ENCODE data around the gene ACRV1.

The ACRV1 gene

GRCh38 chr11:125688066-125688465 lies 7.4 kb upstream of the ACRV1 start:
- H3K4me1 ChIP-seq (ENCODE audit: insufficient read depth, low read length), result no peaks in the 10 kb centered on the region
- no peak overlapping the region for H3K4me3 ChIP-seq (ENCODE audit: low read depth in 1 of 2, low read length in 2 of 2)
- no peaks in the 10 kb centered on the region for H3K27me3 ChIP-seq (ENCODE audit: control insufficient read depth in 1 of 2, insufficient read depth in 2 of 2, low read length in 2 of 2)
- H3K27ac ChIP-seq (ENCODE audit: low read depth, low read length), result no peak overlapping the region
- no peak overlapping the region for H3K9ac ChIP-seq (ENCODE audit: low read length)
- no peaks in the 10 kb centered on the region for H3K36me3 ChIP-seq (ENCODE audit: insufficient read depth, low read length)
- no peaks in the 10 kb centered on the region for H3K9me3 ChIP-seq (ENCODE audit: low read length)

GRCh38 chr11:125685228-125685627 lies 4.6 kb upstream of the ACRV1 start:
- Histone ChIP-seq H3K27me3 (ENCODE audit: control insufficient read depth in 1 of 2, insufficient read depth in 2 of 2, low read length in 2 of 2) (no peaks in the 10 kb centered on the region), H3K4me1 (ENCODE audit: insufficient read depth, low read length) (no peaks in the 10 kb centered on the region), H3K9ac (ENCODE audit: low read length) (no peak overlapping the region), H3K4me3 (ENCODE audit: low read depth in 1 of 2, low read length in 2 of 2) (no peak overlapping the region), H3K27ac (ENCODE audit: low read depth, low read length) (no peak overlapping the region), H3K36me3 (ENCODE audit: insufficient read depth, low read length) (no peaks in the 10 kb centered on the region), H3K9me3 (ENCODE audit: low read length) (no peaks in the 10 kb centered on the region)

GRCh38 chr11:125679837-125680236 lies 810 bp downstream of the ACRV1 start:
- Histone ChIP-seq H3K27me3 (ENCODE audit: control insufficient read depth in 1 of 2, insufficient read depth in 2 of 2, low read length in 2 of 2) (no peaks in the 10 kb centered on the region), H3K9me3 (ENCODE audit: low read length) (no peaks in the 10 kb centered on the region), H3K36me3 (ENCODE audit: insufficient read depth, low read length) (no peaks in the 10 kb centered on the region), H3K4me1 (ENCODE audit: insufficient read depth, low read length) (no peaks in the 10 kb centered on the region), H3K9ac (ENCODE audit: low read length) (no peak overlapping the region), H3K27ac (ENCODE audit: low read depth, low read length) (no peak overlapping the region), H3K4me3 (ENCODE audit: low read depth in 1 of 2, low read length in 2 of 2) (no peak overlapping the region)

GRCh38 chr11:125679397-125679796 lies 1.2 kb downstream of the ACRV1 start:
- Histone ChIP-seq H3K27ac (ENCODE audit: low read depth, low read length) (no peak overlapping the region), H3K4me3 (ENCODE audit: low read depth in 1 of 2, low read length in 2 of 2) (no peak overlapping the region), H3K9me3 (ENCODE audit: low read length) (no peaks in the 10 kb centered on the region), H3K4me1 (ENCODE audit: insufficient read depth, low read length) (no peaks in the 10 kb centered on the region), H3K36me3 (ENCODE audit: insufficient read depth, low read length) (no peaks in the 10 kb centered on the region), H3K27me3 (ENCODE audit: control insufficient read depth in 1 of 2, insufficient read depth in 2 of 2, low read length in 2 of 2) (no peaks in the 10 kb centered on the region), H3K9ac (ENCODE audit: low read length) (no peak overlapping the region)

- Histone ChIP-seq H3K36me3 (ENCODE audit: insufficient read depth, low read length) (no peaks in the 10 kb centered on the region), H3K4me1 (ENCODE audit: insufficient read depth, low read length) (no peaks in the 10 kb centered on the region), H3K27ac (ENCODE audit: low read depth, low read length) (no peak overlapping the region), H3K9me3 (ENCODE audit: low read length) (no peaks in the 10 kb centered on the region), H3K9ac (ENCODE audit: low read length) (no peak overlapping the region), H3K27me3 (ENCODE audit: control insufficient read depth in 1 of 2, insufficient read depth in 2 of 2, low read length in 2 of 2) (no peaks in the 10 kb centered on the region), H3K4me3 (ENCODE audit: low read depth in 1 of 2, low read length in 2 of 2) (no peak overlapping the region)
Measured at GRCh38 chr11:125675196-125675595, 5.5 kb downstream of the ACRV1 start.

- H3K4me1 ChIP-seq (ENCODE audit: insufficient read depth, low read length), result no peaks in the 10 kb centered on the region
- no peak overlapping the region for H3K4me3 ChIP-seq (ENCODE audit: low read depth in 1 of 2, low read length in 2 of 2)
- no peak overlapping the region for H3K27ac ChIP-seq (ENCODE audit: low read depth, low read length)
- H3K36me3 ChIP-seq (ENCODE audit: insufficient read depth, low read length), result no peaks in the 10 kb centered on the region
- no peak overlapping the region for H3K9ac ChIP-seq (ENCODE audit: low read length)
- H3K27me3 ChIP-seq (ENCODE audit: control insufficient read depth in 1 of 2, insufficient read depth in 2 of 2, low read length in 2 of 2), result no peaks in the 10 kb centered on the region
- no peaks in the 10 kb centered on the region for H3K9me3 ChIP-seq (ENCODE audit: low read length)
Measured at GRCh38 chr11:125674210-125674609, 6.4 kb downstream of the ACRV1 start.

GRCh38 chr11:125671561-125671960 lies 9.1 kb downstream of the ACRV1 start:
- H3K27me3 ChIP-seq (ENCODE audit: control insufficient read depth in 1 of 2, insufficient read depth in 2 of 2, low read length in 2 of 2), result no peaks in the 10 kb centered on the region
- H3K27ac ChIP-seq (ENCODE audit: low read depth, low read length), result no peak overlapping the region
- H3K9ac ChIP-seq (ENCODE audit: low read length), result no peak overlapping the region
- no peak overlapping the region for H3K4me3 ChIP-seq (ENCODE audit: low read depth in 1 of 2, low read length in 2 of 2)
- H3K36me3 ChIP-seq (ENCODE audit: insufficient read depth, low read length), result no peaks in the 10 kb centered on the region
- H3K4me1 ChIP-seq (ENCODE audit: insufficient read depth, low read length), result no peaks in the 10 kb centered on the region
- H3K9me3 ChIP-seq (ENCODE audit: low read length), result no peaks in the 10 kb centered on the region

- no peaks in the 10 kb centered on the region for H3K4me1 ChIP-seq (ENCODE audit: insufficient read depth, low read length)
- H3K27me3 ChIP-seq (ENCODE audit: control insufficient read depth in 1 of 2, insufficient read depth in 2 of 2, low read length in 2 of 2), result no peaks in the 10 kb centered on the region
- no peaks in the 10 kb centered on the region for H3K36me3 ChIP-seq (ENCODE audit: insufficient read depth, low read length)
- H3K9ac ChIP-seq (ENCODE audit: low read length), result no peak overlapping the region
- H3K4me3 ChIP-seq (ENCODE audit: low read depth in 1 of 2, low read length in 2 of 2), result no peak overlapping the region
- H3K9me3 ChIP-seq (ENCODE audit: low read length), result no peaks in the 10 kb centered on the region
- H3K27ac ChIP-seq (ENCODE audit: low read depth, low read length), result no peak overlapping the region
Measured at GRCh38 chr11:125670172-125670571, 10.5 kb downstream of the ACRV1 start.

GRCh38 chr11:125667151-125667550 lies 13.5 kb downstream of the ACRV1 start:
- no peak overlapping the region for H3K9ac ChIP-seq (ENCODE audit: low read length)
- H3K27ac ChIP-seq (ENCODE audit: low read depth, low read length), result no peak overlapping the region
- H3K27me3 ChIP-seq (ENCODE audit: control insufficient read depth in 1 of 2, insufficient read depth in 2 of 2, low read length in 2 of 2), result no peaks in the 10 kb centered on the region
- no peaks in the 10 kb centered on the region for H3K9me3 ChIP-seq (ENCODE audit: low read length)
- H3K4me1 ChIP-seq (ENCODE audit: insufficient read depth, low read length), result no peaks in the 10 kb centered on the region
- no peaks in the 10 kb centered on the region for H3K36me3 ChIP-seq (ENCODE audit: insufficient read depth, low read length)
- H3K4me3 ChIP-seq (ENCODE audit: low read depth in 1 of 2, low read length in 2 of 2), result no peak overlapping the region

GRCh38 chr11:125663910-125664309 lies 16.7 kb downstream of the ACRV1 start:
- H3K4me1 ChIP-seq (ENCODE audit: insufficient read depth, low read length), result no peaks in the 10 kb centered on the region
- H3K9me3 ChIP-seq (ENCODE audit: low read length), result no peaks in the 10 kb centered on the region
- no peak overlapping the region for H3K9ac ChIP-seq (ENCODE audit: low read length)
- no peak overlapping the region for H3K4me3 ChIP-seq (ENCODE audit: low read depth in 1 of 2, low read length in 2 of 2)
- no peaks in the 10 kb centered on the region for H3K27me3 ChIP-seq (ENCODE audit: control insufficient read depth in 1 of 2, insufficient read depth in 2 of 2, low read length in 2 of 2)
- no peak overlapping the region for H3K27ac ChIP-seq (ENCODE audit: low read depth, low read length)
- H3K36me3 ChIP-seq (ENCODE audit: insufficient read depth, low read length), result no peaks in the 10 kb centered on the region

GRCh38 chr11:125662689-125663088 lies 18.0 kb downstream of the ACRV1 start:
- Histone ChIP-seq H3K9ac (ENCODE audit: low read length) (no peak overlapping the region), H3K27ac (ENCODE audit: low read depth, low read length) (no peak overlapping the region), H3K9me3 (ENCODE audit: low read length) (no peaks in the 10 kb centered on the region), H3K4me3 (ENCODE audit: low read depth in 1 of 2, low read length in 2 of 2) (no peak overlapping the region), H3K27me3 (ENCODE audit: control insufficient read depth in 1 of 2, insufficient read depth in 2 of 2, low read length in 2 of 2) (no peaks in the 10 kb centered on the region), H3K36me3 (ENCODE audit: insufficient read depth, low read length) (no peaks in the 10 kb centered on the region), H3K4me1 (ENCODE audit: insufficient read depth, low read length) (no peaks in the 10 kb centered on the region)

GRCh38 chr11:125649465-125650166 lies 31.0 kb downstream of the ACRV1 start:
- no peaks in the 10 kb centered on the region for H3K36me3 ChIP-seq (ENCODE audit: insufficient read depth, low read length)
- no peaks in the 10 kb centered on the region for H3K4me1 ChIP-seq (ENCODE audit: insufficient read depth, low read length)
- no peak overlapping the region for H3K4me3 ChIP-seq (ENCODE audit: low read depth in 1 of 2, low read length in 2 of 2)
- no peaks in the 10 kb centered on the region for H3K9me3 ChIP-seq (ENCODE audit: low read length)
- H3K27ac ChIP-seq (ENCODE audit: low read depth, low read length), result no peak overlapping the region
- no peaks in the 10 kb centered on the region for H3K27me3 ChIP-seq (ENCODE audit: control insufficient read depth in 1 of 2, insufficient read depth in 2 of 2, low read length in 2 of 2)
- no peak overlapping the region for H3K9ac ChIP-seq (ENCODE audit: low read length)
